Gastroesophageal sphincter (tissue), 4 donors: ENCODE results near the gene THSD4. TPM values are rescaled to one million over a fixed set of nuclear protein-coding genes. Genes with fewer than 3 reads are reported as not detected.

Experiments
- ATAC-seq: fragments of 150-250 bp; one replicate; pipeline ENCODE4 v1.9.1; 2016; ENCODE audit warnings: mild to moderate bottlenecking, moderate library complexity
- H3K27ac ChIP-seq, 4 donors: fragments of 200-600 bp; sonication (generic) in 3 of 4; 1 replicate in 3 of 4; 2 replicates in 1 of 4; pipeline ENCODE4 v1.5.1; 2016 to 2019
- H3K27me3 ChIP-seq: fragments of 200-600 bp; sonication (generic); one replicate; pipeline ENCODE4 v1.5.1; 2019
- H3K36me3 ChIP-seq, 2 donors: fragments of 200-600 bp; sonication (generic); one replicate each; pipeline ENCODE4 v1.5.1; 2019; ENCODE audit warnings: control low read depth in 1 of 2
- H3K4me1 ChIP-seq, 3 donors: fragments of 200-600 bp; sonication (generic); 1 replicate in 2 of 3; 2 replicates in 1 of 3; pipeline ENCODE4 v1.5.1; 2016 to 2019; ENCODE audit warnings: control low read depth in 2 of 3
- H3K4me3 ChIP-seq, 2 donors: fragments of 200-600 bp; sonication (generic); one replicate each; pipeline ENCODE4 v1.5.1; 2019; ENCODE audit warnings: mild to moderate bottlenecking in 1 of 2, moderate library complexity in 1 of 2
- H3K9me3 ChIP-seq, 3 donors: fragments of 200-600 bp; sonication (generic); one replicate each; pipeline ENCODE4 v1.5.1; 2017 to 2019; ENCODE audit warnings: control low read depth in 2 of 3
- EP300 ChIP-seq: sonication (generic); formaldehyde crosslinking; IDR thresholded peaks from one replicate; pipeline ENCODE4 v1.6.1; 2017; ENCODE audit warnings: antibody characterized with exemption, mild to moderate bottlenecking
- POLR2A ChIP-seq, 2 donors: fragments of 450-650 bp; IDR thresholded peaks; one replicate each; pipeline ENCODE4 v1.6.1; 2017; ENCODE audit warnings: antibody characterized with exemption in 2 of 2, mild to moderate bottlenecking in 2 of 2, moderate library complexity in 1 of 2
- POLR2AphosphoS5 ChIP-seq: sonication (generic); formaldehyde crosslinking; IDR thresholded peaks from one replicate; pipeline ENCODE4 v1.6.1; 2017; ENCODE audit warnings: antibody characterized with exemption
- WGBS, 2 donors: methylation state at CpG; one replicate each; pipeline ENCODE4 v1.1.5; 2018; ENCODE audit warnings: low coverage in 1 of 2; 5-methylcytosine and 5-hydroxymethylcytosine counted together
- total RNA-seq, 4 donors: library from RNA; depleted of rRNA; stranded (reverse); fragments of >200 nt; gene quantifications; one replicate each; pipeline ENCODE4 v1.1.0, GENCODE V29; 2016
- TF ChIP-seq, protein P1 (sequence below), 4 experiments: fragments of 200-600 bp in 2 of 4; fragments of 450-650 bp in 2 of 4; sonication (generic) in 1 of 4; IDR thresholded peaks; one replicate each; pipeline ENCODE4 v1.5.1; 2017 to 2019; ENCODE audit warnings: antibody characterized with exemption in 4 of 4, mild to moderate bottlenecking in 2 of 4, moderate library complexity in 2 of 4

THSD4 gene
- total RNA-seq, 4 donors from 2014 or later = 4.6 to 28.5 (median 17.6) TPM

DNA sequence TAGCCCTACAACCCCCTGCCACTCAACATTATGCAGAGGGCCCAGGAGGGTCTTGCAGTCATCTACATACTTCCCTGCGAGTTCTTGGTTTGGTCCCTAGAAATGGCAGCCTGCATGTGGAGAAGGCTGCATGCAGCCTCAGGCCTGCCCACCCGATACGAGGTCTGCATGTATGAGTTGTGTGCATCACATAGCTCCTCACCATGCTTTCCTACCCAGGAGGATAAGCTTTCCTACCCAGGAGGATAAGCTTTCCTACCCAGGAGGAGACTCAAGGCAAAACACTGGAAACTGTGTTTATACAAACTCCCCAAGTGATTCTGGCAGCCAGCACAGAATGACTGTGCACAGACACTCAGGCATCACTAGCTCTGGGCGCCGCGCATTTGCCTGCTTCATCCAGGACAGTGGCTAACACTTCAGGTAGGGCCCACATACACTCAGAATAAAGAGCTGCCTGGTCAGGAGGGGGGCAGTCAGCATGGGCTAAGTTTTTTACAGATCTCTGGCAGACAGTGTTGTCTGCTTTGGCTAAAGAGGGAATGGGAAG lies 187.7 kb downstream of the THSD4 start:
- Histone ChIP-seq H3K4me3 (no peak overlapping the region), H3K9me3 (no peaks in the 10 kb centered on the region), H3K27ac (peak overlapping the region in 3 of 4 donors; percentile 70 to 77 (median 70)), H3K36me3 (no peaks in the 10 kb centered on the region), H3K4me1 (peaks cover 0 to 42% (median 19%) of the 10 kb centered on the region in 3 donors), H3K27me3 (no peaks in the 10 kb centered on the region)
- ATAC-seq = peak; percentile 75
- 20 to 50% methylated on average over 1 to 3 of the region's 6 CpGs for WGBS, 2 donors
- TF ChIP-seq POLR2A (IDR thresholded peaks at IDR 0.05) (no peak), POLR2AphosphoS5 (no peak)
- TF ChIP-seq, protein P1, sequence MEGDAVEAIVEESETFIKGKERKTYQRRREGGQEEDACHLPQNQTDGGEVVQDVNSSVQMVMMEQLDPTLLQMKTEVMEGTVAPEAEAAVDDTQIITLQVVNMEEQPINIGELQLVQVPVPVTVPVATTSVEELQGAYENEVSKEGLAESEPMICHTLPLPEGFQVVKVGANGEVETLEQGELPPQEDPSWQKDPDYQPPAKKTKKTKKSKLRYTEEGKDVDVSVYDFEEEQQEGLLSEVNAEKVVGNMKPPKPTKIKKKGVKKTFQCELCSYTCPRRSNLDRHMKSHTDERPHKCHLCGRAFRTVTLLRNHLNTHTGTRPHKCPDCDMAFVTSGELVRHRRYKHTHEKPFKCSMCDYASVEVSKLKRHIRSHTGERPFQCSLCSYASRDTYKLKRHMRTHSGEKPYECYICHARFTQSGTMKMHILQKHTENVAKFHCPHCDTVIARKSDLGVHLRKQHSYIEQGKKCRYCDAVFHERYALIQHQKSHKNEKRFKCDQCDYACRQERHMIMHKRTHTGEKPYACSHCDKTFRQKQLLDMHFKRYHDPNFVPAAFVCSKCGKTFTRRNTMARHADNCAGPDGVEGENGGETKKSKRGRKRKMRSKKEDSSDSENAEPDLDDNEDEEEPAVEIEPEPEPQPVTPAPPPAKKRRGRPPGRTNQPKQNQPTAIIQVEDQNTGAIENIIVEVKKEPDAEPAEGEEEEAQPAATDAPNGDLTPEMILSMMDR (IDR thresholded peaks at IDR 0.05) = no peak

GRCh38 chr15:71303977-71304376 lies 188.7 kb downstream of the THSD4 start:
- no CpG with 5 or more reads among the region's 2 CpGs for WGBS, 2 donors
- Histone ChIP-seq H3K4me1 (peaks cover 0 to 42% (median 19%) of the 10 kb centered on the region in 3 donors), H3K36me3 (no peaks in the 10 kb centered on the region), H3K27me3 (no peaks in the 10 kb centered on the region), H3K9me3 (no peaks in the 10 kb centered on the region), H3K4me3 (no peak overlapping the region), H3K27ac (peak overlapping the region in 3 of 4 donors; percentile 3 to 70 (median 70))
- TF ChIP-seq, protein P1 (IDR thresholded peaks at IDR 0.05) = no peak
- no peak for TF ChIP-seq POLR2A (IDR thresholded peaks at IDR 0.05)
- TF ChIP-seq POLR2AphosphoS5 = no peak
- TF ChIP-seq EP300 = no peak
- ATAC-seq = no peak

- H3K4me3 ChIP-seq = no peak overlapping the region
- ATAC-seq = no peak
- no peaks in the 10 kb centered on the region for H3K36me3 ChIP-seq
- TF ChIP-seq EP300 (no peak), POLR2A (IDR thresholded peaks at IDR 0.05) (no peak), POLR2AphosphoS5 (no peak)
- TF ChIP-seq, protein P1 (IDR thresholded peaks at IDR 0.05) = no peak
- peak overlapping the region in 1 of 4 donors; percentile 70 for H3K27ac ChIP-seq
- WGBS, 2 donors = 62 to 94% methylated on average over 2 to 4 of the region's 4 CpGs
- no peaks in the 10 kb centered on the region for H3K9me3 ChIP-seq
- no peaks in the 10 kb centered on the region for H3K27me3 ChIP-seq
- H3K4me1 ChIP-seq = peaks cover 0 to 42% (median 19%) of the 10 kb centered on the region in 3 donors
These were observed 189.4 kb downstream of the THSD4 start for GRCh38 chr15:71304681-71305080.

GRCh38 chr15:71306538-71306937 lies 191.3 kb downstream of the THSD4 start:
- H3K4me1 ChIP-seq = peaks cover 0 to 27% (median 19%) of the 10 kb centered on the region in 3 donors
- no peak overlapping the region for H3K4me3 ChIP-seq
- no peak for ATAC-seq
- H3K27ac ChIP-seq = no peak overlapping the region
- no peaks in the 10 kb centered on the region for H3K9me3 ChIP-seq
- H3K36me3 ChIP-seq = no peaks in the 10 kb centered on the region
- no peaks in the 10 kb centered on the region for H3K27me3 ChIP-seq
- TF ChIP-seq EP300 (no peak), POLR2AphosphoS5 (no peak), POLR2A (IDR thresholded peaks at IDR 0.05) (no peak)
- TF ChIP-seq, protein P1 (IDR thresholded peaks at IDR 0.05) = no peak

DNA sequence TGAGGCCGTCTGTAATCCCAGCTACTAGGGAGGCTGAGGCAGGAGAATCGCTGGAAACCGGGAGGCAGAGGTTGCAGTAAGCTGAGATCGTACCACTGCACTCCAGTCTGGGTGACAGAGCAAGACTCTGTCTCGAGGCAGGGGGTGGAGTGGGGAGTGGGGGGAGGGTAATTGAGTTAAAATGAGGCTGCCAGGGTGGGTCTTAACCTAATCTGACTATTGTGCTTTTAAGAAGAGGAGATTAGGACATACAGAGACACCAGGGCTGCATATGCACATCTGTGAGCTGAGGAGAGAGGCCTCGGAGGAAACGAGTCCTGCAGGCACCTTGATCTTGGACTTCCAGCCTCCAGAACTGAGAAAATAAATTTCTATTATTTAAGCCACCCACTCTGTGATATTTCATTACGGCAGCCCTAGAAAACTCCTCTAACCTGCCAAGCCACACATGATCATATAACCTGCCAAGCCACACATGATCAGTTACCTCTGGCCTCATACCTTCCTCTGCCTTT lies 197.0 kb downstream of the THSD4 start:
- Histone ChIP-seq H3K27ac (no peak overlapping the region), H3K27me3 (no peaks in the 10 kb centered on the region), H3K9me3 (no peaks in the 10 kb centered on the region), H3K36me3 (no peaks in the 10 kb centered on the region), H3K4me1 (peaks cover 0 to 14% (median 0%) of the 10 kb centered on the region in 3 donors), H3K4me3 (no peak overlapping the region)
- TF ChIP-seq POLR2AphosphoS5 (no peak), EP300 (no peak), POLR2A (IDR thresholded peaks at IDR 0.05) (no peak)
- TF ChIP-seq, protein P1 (IDR thresholded peaks at IDR 0.05) = no peak
- ATAC-seq = no peak
- 75 to 96% methylated on average over 3 of the region's 8 CpGs for WGBS, 2 donors
